Astrocyte (in vitro differentiated cells and primary cell): ENCODE results near the gene CCSER2. TPM values are rescaled to one million over a fixed set of nuclear protein-coding genes. Genes with fewer than 3 reads are reported as not detected.

Source experiments
- DNase-seq: peaks from one replicate; pipeline ENCODE4 v3.0.0-alpha.2; 2010; ENCODE audit warnings: low read depth
- FAIRE-seq: peaks from 2 replicates; lab custom pipeline; 2011; peaks lifted over from hg19 to GRCh38; lab: Jason Lieb, UNC
- H2AFZ ChIP-seq: 2 replicates; pipeline ENCODE4 v1.6.0; 2012; ENCODE audit warnings: low read depth, low read length, inconsistent platforms
- H3K27ac ChIP-seq: 2 replicates; pipeline ENCODE4 v1.5.1; 2011; ENCODE audit warnings: low read depth, low read length, inconsistent platforms
- H3K27me3 ChIP-seq: 2 replicates; pipeline ENCODE4 v1.6.0; 2011; ENCODE audit warnings: low read length, inconsistent platforms; ENCODE audit not compliant: insufficient read depth
- H3K36me3 ChIP-seq: 2 replicates; pipeline ENCODE4 v1.5.1; 2011; ENCODE audit warnings: low read length, inconsistent platforms; ENCODE audit not compliant: insufficient read depth
- H3K4me1 ChIP-seq: 2 replicates; pipeline ENCODE4 v1.5.1; 2011; ENCODE audit warnings: low read length, inconsistent platforms; ENCODE audit not compliant: insufficient read depth
- H3K4me2 ChIP-seq: 2 replicates; pipeline ENCODE4 v1.6.0; 2012; ENCODE audit warnings: low read length, inconsistent platforms
- H3K4me3 ChIP-seq: 2 replicates; pipeline ENCODE4 v1.5.1; 2011; ENCODE audit warnings: low read depth, mild to moderate bottlenecking, low read length, inconsistent platforms; ENCODE audit not compliant: insufficient read depth
- H3K79me2 ChIP-seq: 2 replicates; pipeline ENCODE4 v1.6.0; 2012; ENCODE audit warnings: mild to moderate bottlenecking, low read length, inconsistent platforms; ENCODE audit not compliant: insufficient read depth
- H3K9ac ChIP-seq: 2 replicates; pipeline ENCODE4 v1.6.0; 2012; ENCODE audit warnings: mild to moderate bottlenecking, low read length, inconsistent platforms
- H3K9me3 ChIP-seq: 2 replicates; pipeline ENCODE4 v1.5.1; 2012; ENCODE audit warnings: low read depth, mild to moderate bottlenecking, low read length, inconsistent platforms; ENCODE audit not compliant: insufficient read depth
- H4K20me1 ChIP-seq: 2 replicates; pipeline ENCODE4 v1.6.0; 2012; ENCODE audit warnings: low read length, inconsistent platforms; ENCODE audit not compliant: insufficient read depth
- H3K27ac Mint-ChIP-seq: one replicate; pipeline ENCODE4 v1.8.0; 2021; ENCODE audit warnings: mild to moderate bottlenecking, mixed read lengths; ENCODE audit not compliant: unreplicated experiment
- H3K27me3 Mint-ChIP-seq: one replicate; pipeline ENCODE4 v1.8.0; 2021; ENCODE audit warnings: low read depth, mixed read lengths; ENCODE audit not compliant: unreplicated experiment
- H3K36me3 Mint-ChIP-seq: one replicate; pipeline ENCODE4 v1.8.0; 2021; ENCODE audit warnings: low read depth, mixed read lengths; ENCODE audit not compliant: unreplicated experiment
- H3K4me1 Mint-ChIP-seq: one replicate; pipeline ENCODE4 v1.8.0; 2021; ENCODE audit warnings: low read depth, mixed read lengths; ENCODE audit not compliant: unreplicated experiment
- H3K4me3 Mint-ChIP-seq: one replicate; pipeline ENCODE4 v1.8.0; 2021; ENCODE audit warnings: mild to moderate bottlenecking, moderate library complexity, mixed read lengths; ENCODE audit not compliant: unreplicated experiment
- H3K9me3 Mint-ChIP-seq: one replicate; pipeline ENCODE4 v1.8.0; 2021; ENCODE audit warnings: mild to moderate bottlenecking, mixed read lengths; ENCODE audit not compliant: unreplicated experiment
- EZH2 ChIP-seq: IDR thresholded peaks from 2 replicates; pipeline ENCODE4 v1.6.1; 2012; ENCODE audit warnings: mild to moderate bottlenecking, low read length, inconsistent platforms; ENCODE audit not compliant: insufficient read depth
- total RNA-seq: library from RNA; stranded (reverse); gene quantifications from 2 replicates; pipeline ENCODE4 v1.2.1, GENCODE V29; 2021
- TF ChIP-seq, protein P1 (sequence below): IDR thresholded peaks from 2 replicates; pipeline ENCODE4 v1.5.1; 2011; ENCODE audit warnings: low read depth, mild to moderate bottlenecking, inconsistent platforms, low read length, moderate library complexity; ENCODE audit not compliant: insufficient read depth

The CCSER2 gene
- total RNA-seq, 1 donor from 2014 or later, result 100 TPM

DNA sequence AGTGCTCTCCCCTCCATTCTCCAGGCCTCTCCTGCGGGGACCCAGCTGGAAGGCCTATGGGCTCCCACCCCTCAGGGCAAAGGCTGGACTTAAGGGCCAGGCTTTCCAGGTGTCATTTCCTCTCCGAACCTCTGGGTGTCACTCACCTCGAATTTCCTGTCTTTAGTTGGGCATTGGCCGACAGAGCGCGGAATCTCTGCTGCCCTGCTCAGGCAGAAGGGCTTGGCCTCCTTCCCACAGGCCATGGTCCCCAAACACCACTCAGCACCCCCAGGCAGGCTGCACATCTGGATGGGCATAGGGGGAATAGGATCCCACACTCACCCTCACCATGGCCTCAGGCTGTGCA, 212.9 kb downstream of the CCSER2 start:
- peak overlapping the region; percentile 66 for H3K4me3 Mint-ChIP-seq
- H3K9me3 Mint-ChIP-seq, result no peaks in the 10 kb centered on the region
- FAIRE-seq, result no peak
- peaks cover 19% of the 10 kb centered on the region for H3K4me1 Mint-ChIP-seq
- DNase-seq, result no peak
- H4K20me1 ChIP-seq, result no peaks in the 10 kb centered on the region
- no peak for TF ChIP-seq EZH2
- TF ChIP-seq, protein P1, sequence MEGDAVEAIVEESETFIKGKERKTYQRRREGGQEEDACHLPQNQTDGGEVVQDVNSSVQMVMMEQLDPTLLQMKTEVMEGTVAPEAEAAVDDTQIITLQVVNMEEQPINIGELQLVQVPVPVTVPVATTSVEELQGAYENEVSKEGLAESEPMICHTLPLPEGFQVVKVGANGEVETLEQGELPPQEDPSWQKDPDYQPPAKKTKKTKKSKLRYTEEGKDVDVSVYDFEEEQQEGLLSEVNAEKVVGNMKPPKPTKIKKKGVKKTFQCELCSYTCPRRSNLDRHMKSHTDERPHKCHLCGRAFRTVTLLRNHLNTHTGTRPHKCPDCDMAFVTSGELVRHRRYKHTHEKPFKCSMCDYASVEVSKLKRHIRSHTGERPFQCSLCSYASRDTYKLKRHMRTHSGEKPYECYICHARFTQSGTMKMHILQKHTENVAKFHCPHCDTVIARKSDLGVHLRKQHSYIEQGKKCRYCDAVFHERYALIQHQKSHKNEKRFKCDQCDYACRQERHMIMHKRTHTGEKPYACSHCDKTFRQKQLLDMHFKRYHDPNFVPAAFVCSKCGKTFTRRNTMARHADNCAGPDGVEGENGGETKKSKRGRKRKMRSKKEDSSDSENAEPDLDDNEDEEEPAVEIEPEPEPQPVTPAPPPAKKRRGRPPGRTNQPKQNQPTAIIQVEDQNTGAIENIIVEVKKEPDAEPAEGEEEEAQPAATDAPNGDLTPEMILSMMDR, result no peak
- no peaks in the 10 kb centered on the region for H3K36me3 ChIP-seq
- peaks cover 7% of the 10 kb centered on the region for H3K27me3 Mint-ChIP-seq
- H3K27me3 ChIP-seq, result no peaks in the 10 kb centered on the region
- no peaks in the 10 kb centered on the region for H3K79me2 ChIP-seq
- peak overlapping the region; percentile 48 for H3K4me3 ChIP-seq
- H3K4me1 ChIP-seq, result peaks cover 18% of the 10 kb centered on the region
- H3K27ac Mint-ChIP-seq, result peak overlapping the region; percentile 86
- H3K4me2 ChIP-seq, result peak overlapping the region; percentile 90
- H3K9me3 ChIP-seq, result no peaks in the 10 kb centered on the region
- peak overlapping the region; percentile 90 for H3K9ac ChIP-seq
- peaks cover 2% of the 10 kb centered on the region for H3K36me3 Mint-ChIP-seq
- peak overlapping the region; percentile 70 for H2AFZ ChIP-seq
- no peak overlapping the region for H3K27ac ChIP-seq

DNA sequence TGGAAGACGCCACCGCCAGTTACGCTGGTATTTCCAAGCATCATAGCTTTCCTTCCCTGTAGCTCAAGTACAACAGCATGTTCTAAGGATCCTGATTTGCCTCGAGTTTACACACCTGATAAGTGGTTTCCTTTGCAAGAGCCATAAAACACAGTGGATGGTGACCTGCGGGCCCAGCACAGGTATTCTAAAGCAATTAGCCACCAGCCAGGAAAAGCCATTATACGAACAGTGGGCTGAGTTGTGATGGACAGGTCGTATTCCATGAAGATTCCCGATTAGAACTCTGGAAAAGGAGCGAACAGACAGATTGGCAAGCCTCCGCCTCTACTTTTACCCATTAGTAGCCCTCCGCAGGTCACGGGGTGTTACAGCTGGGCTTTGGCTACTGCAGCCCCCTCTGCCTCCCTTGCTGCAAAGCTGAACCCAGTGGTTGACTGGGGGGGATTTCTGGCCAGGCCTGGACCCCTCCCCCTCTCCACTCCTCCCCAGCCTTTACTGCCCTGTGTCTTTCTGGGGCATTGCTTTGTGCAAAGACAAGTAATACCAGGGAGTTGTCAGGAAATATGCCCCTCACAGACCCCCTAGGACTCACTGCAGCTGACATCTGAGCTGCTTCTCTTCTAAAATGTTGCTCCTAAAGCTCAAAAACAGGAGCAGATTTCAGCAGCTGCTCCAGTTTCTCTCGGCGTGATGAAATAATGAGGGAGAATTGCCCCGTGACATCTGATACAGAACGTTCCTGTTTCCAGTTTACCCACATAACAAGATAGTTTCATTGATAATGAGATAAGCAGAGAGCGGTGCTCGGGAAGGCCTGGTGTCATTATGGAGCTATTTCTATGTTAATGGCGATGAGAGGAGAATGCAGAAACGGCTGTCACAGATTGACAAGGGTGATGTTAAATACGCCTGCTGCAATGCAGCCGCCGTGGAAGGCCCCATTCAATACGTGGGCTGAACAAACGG, 214.4 kb downstream of the CCSER2 start:
- TF ChIP-seq EZH2, result no peak
- TF ChIP-seq, protein P1, result no peak
- Histone ChIP-seq H3K4me2 (no peak overlapping the region), H4K20me1 (no peaks in the 10 kb centered on the region), H3K9ac (no peak overlapping the region), H2AFZ (no peak overlapping the region), H3K27ac (no peak overlapping the region), H3K4me1 (peaks cover 18% of the 10 kb centered on the region), H3K4me3 (no peak overlapping the region), H3K27me3 (no peaks in the 10 kb centered on the region), H3K9me3 (no peaks in the 10 kb centered on the region), H3K79me2 (no peaks in the 10 kb centered on the region), H3K36me3 (no peaks in the 10 kb centered on the region)
- H3K4me1 Mint-ChIP-seq, result peaks cover 11% of the 10 kb centered on the region
- H3K4me3 Mint-ChIP-seq, result peak overlapping the region; percentile 9
- peaks cover 2% of the 10 kb centered on the region for H3K36me3 Mint-ChIP-seq
- FAIRE-seq, result no peak
- H3K27ac Mint-ChIP-seq, result peak overlapping the region; percentile 34
- DNase-seq, result no peak
- peaks cover 10% of the 10 kb centered on the region for H3K27me3 Mint-ChIP-seq
- no peaks in the 10 kb centered on the region for H3K9me3 Mint-ChIP-seq

DNA sequence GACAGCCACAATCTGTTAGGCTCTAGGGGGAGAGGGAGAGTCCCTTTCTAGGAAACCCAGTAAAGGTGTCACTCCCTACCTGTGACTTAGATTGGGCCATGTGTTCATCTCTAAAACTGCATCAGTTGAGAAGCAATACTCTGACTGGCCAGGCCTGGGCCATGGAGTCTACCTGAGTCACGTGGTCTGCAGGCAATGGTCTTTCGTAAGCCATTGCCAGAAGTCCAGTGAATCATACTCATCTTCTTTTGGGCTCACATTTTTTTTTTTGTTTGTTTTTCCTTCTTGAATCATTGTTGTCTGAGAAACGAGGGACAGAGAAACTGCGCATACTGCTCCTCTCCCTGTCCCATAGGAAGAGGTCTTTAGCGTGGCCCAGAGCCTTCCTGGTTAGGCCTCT, 215.6 kb downstream of the CCSER2 start:
- no peaks in the 10 kb centered on the region for H3K36me3 ChIP-seq
- no peak overlapping the region for H3K4me3 Mint-ChIP-seq
- H3K27ac Mint-ChIP-seq, result no peak overlapping the region
- no peaks in the 10 kb centered on the region for H4K20me1 ChIP-seq
- peaks cover 11% of the 10 kb centered on the region for H3K4me1 Mint-ChIP-seq
- no peaks in the 10 kb centered on the region for H3K79me2 ChIP-seq
- H3K9ac ChIP-seq, result no peak overlapping the region
- peaks cover 2% of the 10 kb centered on the region for H3K36me3 Mint-ChIP-seq
- no peaks in the 10 kb centered on the region for H3K9me3 Mint-ChIP-seq
- peaks cover 17% of the 10 kb centered on the region for H3K27me3 Mint-ChIP-seq
- DNase-seq, result no peak
- H3K27ac ChIP-seq, result no peak overlapping the region
- H2AFZ ChIP-seq, result no peak overlapping the region
- TF ChIP-seq, protein P1, result no peak
- no peak for TF ChIP-seq EZH2
- no peak overlapping the region for H3K4me2 ChIP-seq
- H3K9me3 ChIP-seq, result no peaks in the 10 kb centered on the region
- no peak overlapping the region for H3K4me3 ChIP-seq
- H3K27me3 ChIP-seq, result no peaks in the 10 kb centered on the region
- peaks cover 17% of the 10 kb centered on the region for H3K4me1 ChIP-seq
- FAIRE-seq, result no peak
